Transverse colon (tissue), 3 donors: ENCODE data around the gene RINT1.
"Not testable (repeated sequence)": the region's sequence is repeated elsewhere in the genome, so short reads cannot be mapped to it uniquely, and the experiment has no call there.

Experiments used
- EP300 ChIP-seq: sonication (generic); formaldehyde crosslinking; IDR thresholded peaks from one replicate; pipeline ENCODE4 v1.6.1; 2017; ENCODE audit warnings: antibody characterized with exemption, low read depth
- TF ChIP-seq, protein P1 (sequence below), 5 experiments: fragments of 200-600 bp in 3 of 5; fragments of 450-650 bp in 2 of 5; sonication (generic) in 3 of 5; IDR thresholded peaks; 1 replicate in 2 of 5; 2 replicates in 3 of 5; pipeline ENCODE4 v1.5.1; 2016 to 2017; ENCODE audit warnings: antibody characterized with exemption in 5 of 5, inconsistent platforms in 3 of 5, mild to moderate bottlenecking in 2 of 5, moderate library complexity in 1 of 5

DNA sequence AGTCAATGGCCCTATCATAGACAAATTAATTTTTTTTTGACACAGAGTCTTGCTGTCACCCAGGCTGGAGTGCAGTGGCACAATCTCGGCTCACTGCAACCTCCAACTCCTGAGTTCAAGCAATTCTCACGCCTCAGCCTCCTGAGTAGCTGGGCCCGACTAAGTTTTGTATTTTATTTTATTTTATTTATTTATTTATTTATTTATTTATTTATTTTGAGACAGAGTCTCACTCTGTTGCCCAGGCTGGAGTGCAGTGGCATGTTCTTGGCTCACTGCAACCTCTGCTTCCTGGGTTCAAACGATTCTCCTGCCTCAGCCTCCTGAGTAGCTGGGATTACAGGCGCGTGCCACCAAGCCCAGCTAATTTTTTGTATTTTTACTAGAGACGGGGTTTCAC lies 16.4 kb upstream of the RINT1 start:
- TF ChIP-seq, protein P1, sequence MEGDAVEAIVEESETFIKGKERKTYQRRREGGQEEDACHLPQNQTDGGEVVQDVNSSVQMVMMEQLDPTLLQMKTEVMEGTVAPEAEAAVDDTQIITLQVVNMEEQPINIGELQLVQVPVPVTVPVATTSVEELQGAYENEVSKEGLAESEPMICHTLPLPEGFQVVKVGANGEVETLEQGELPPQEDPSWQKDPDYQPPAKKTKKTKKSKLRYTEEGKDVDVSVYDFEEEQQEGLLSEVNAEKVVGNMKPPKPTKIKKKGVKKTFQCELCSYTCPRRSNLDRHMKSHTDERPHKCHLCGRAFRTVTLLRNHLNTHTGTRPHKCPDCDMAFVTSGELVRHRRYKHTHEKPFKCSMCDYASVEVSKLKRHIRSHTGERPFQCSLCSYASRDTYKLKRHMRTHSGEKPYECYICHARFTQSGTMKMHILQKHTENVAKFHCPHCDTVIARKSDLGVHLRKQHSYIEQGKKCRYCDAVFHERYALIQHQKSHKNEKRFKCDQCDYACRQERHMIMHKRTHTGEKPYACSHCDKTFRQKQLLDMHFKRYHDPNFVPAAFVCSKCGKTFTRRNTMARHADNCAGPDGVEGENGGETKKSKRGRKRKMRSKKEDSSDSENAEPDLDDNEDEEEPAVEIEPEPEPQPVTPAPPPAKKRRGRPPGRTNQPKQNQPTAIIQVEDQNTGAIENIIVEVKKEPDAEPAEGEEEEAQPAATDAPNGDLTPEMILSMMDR (IDR thresholded peaks at IDR 0.05), result not testable (repeated sequence)
- TF ChIP-seq EP300, result not testable (repeated sequence)
